OCI-LY1 (cell line): ENCODE data around the gene LRRC74A.

Source experiments
- H2AFZ ChIP-seq: fragments of 200-600 bp; sonication (generic), shearing (Covaris generic); 2 replicates; pipeline ENCODE4 v1.6.0; 2014; ENCODE audit warnings: antibody characterized with exemption, mild to moderate bottlenecking, low read length
- H3F3A ChIP-seq: fragments of 200-600 bp; sonication (generic), shearing (Covaris generic); 2 replicates; pipeline ENCODE4 v1.6.0; 2014; ENCODE audit warnings: mild to moderate bottlenecking, antibody characterized with exemption, low read length, moderate library complexity; ENCODE audit not compliant: insufficient read depth
- H3K27ac ChIP-seq: fragments of 200-600 bp; sonication (generic); 2 replicates; pipeline ENCODE4 v1.5.1; 2014; ENCODE audit warnings: low read length, mixed run types, mild to moderate bottlenecking, low read depth; ENCODE audit not compliant: poor library complexity, severe bottlenecking
- H3K27me3 ChIP-seq: fragments of 200-600 bp; sonication (generic); 2 replicates; pipeline ENCODE4 v1.6.0; 2014; ENCODE audit warnings: antibody characterized with exemption, mild to moderate bottlenecking, low read length, moderate library complexity; ENCODE audit not compliant: insufficient read depth
- H3K36me3 ChIP-seq: fragments of 200-600 bp; sonication (generic); 2 replicates; pipeline ENCODE4 v1.6.1; 2014; ENCODE audit warnings: mild to moderate bottlenecking, antibody characterized with exemption, low read length, moderate library complexity, mixed read lengths; ENCODE audit not compliant: insufficient read depth
- H3K4me1 ChIP-seq: fragments of 200-600 bp; sonication (generic); 2 replicates; pipeline ENCODE4 v1.5.1; 2014; ENCODE audit warnings: mild to moderate bottlenecking, low read length, moderate library complexity; ENCODE audit not compliant: insufficient read depth, severe bottlenecking
- H3K4me2 ChIP-seq: fragments of 200-600 bp; sonication (generic), shearing (Covaris generic); 2 replicates; pipeline ENCODE4 v1.6.1; 2014; ENCODE audit warnings: low read length
- H3K4me3 ChIP-seq: fragments of 200-600 bp; sonication (generic); 2 replicates; pipeline ENCODE4 v1.5.1; 2014; ENCODE audit warnings: low read length, low read depth, mild to moderate bottlenecking, mixed read lengths; ENCODE audit not compliant: poor library complexity, severe bottlenecking
- H3K79me2 ChIP-seq: fragments of 200-600 bp; shearing (Covaris generic); 2 replicates; pipeline ENCODE4 v1.6.1; 2016; ENCODE audit warnings: mixed run types, low read length, mixed read lengths; ENCODE audit not compliant: insufficient read depth
- H3K9ac ChIP-seq: fragments of 200-600 bp; sonication (generic), shearing (Covaris generic); 2 replicates; pipeline ENCODE4 v1.6.1; 2014; ENCODE audit warnings: mild to moderate bottlenecking, low read length, mixed read lengths
- H3K9me2 ChIP-seq: fragments of 200-600 bp; sonication (generic), shearing (Covaris generic); 2 replicates; pipeline ENCODE4 v1.6.1; 2014; ENCODE audit warnings: low read depth, mild to moderate bottlenecking, low read length, mixed read lengths
- H3K9me3 ChIP-seq: fragments of 200-600 bp; shearing (Covaris generic); 2 replicates; pipeline ENCODE4 v1.6.1; 2014; ENCODE audit warnings: low read length, mixed read lengths
- H4K20me1 ChIP-seq: fragments of 200-600 bp; sonication (generic), shearing (Covaris generic); 2 replicates; pipeline ENCODE4 v1.6.0; 2016; ENCODE audit warnings: mild to moderate bottlenecking, low read length; ENCODE audit not compliant: insufficient read depth
- CTCF ChIP-seq: fragments of 200-600 bp; sonication (generic), shearing (Covaris generic); IDR thresholded peaks from 2 replicates; pipeline ENCODE4 v1.5.1; 2017; ENCODE audit warnings: mild to moderate bottlenecking, antibody characterized with exemption, low read length, moderate library complexity, mixed read lengths
- EZH2 ChIP-seq: fragments of 200-600 bp; sonication (generic), shearing (Covaris generic); IDR thresholded peaks from 2 replicates; pipeline ENCODE4 v1.8.0; 2017; ENCODE audit warnings: borderline replicate concordance, mixed run types, mild to moderate bottlenecking, antibody characterized with exemption, low read length, moderate library complexity, mixed read lengths

The LRRC74A gene

GRCh38 chr14:76828339-76829012, 2.3 kb downstream of the LRRC74A start:
- Histone ChIP-seq H3K9me2 (no peaks in the 10 kb centered on the region), H3K9me3 (no peaks in the 10 kb centered on the region), H3K4me2 (no peak overlapping the region), H3K9ac (no peak overlapping the region), H3K4me1 (no peaks in the 10 kb centered on the region), H3K79me2 (no peaks in the 10 kb centered on the region), H3F3A (no peaks in the 10 kb centered on the region), H3K4me3 (no peak overlapping the region), H3K36me3 (no peaks in the 10 kb centered on the region), H2AFZ (no peak overlapping the region), H3K27me3 (0 out of 2 replicates have a peak, but pooled peaks cover 7% of the 10 kb centered on the region), H3K27ac (no peak overlapping the region), H4K20me1 (no peaks in the 10 kb centered on the region)
- TF ChIP-seq EZH2, result no peak
- TF ChIP-seq CTCF, result no peak

- Histone ChIP-seq H4K20me1 (no peaks in the 10 kb centered on the region), H3K9me2 (no peaks in the 10 kb centered on the region), H3K4me3 (no peak overlapping the region), H3K9ac (no peak overlapping the region), H3K4me1 (no peaks in the 10 kb centered on the region), H3K36me3 (no peaks in the 10 kb centered on the region), H3K9me3 (no peaks in the 10 kb centered on the region), H3K79me2 (no peaks in the 10 kb centered on the region), H3K4me2 (no peak overlapping the region), H3F3A (no peaks in the 10 kb centered on the region), H2AFZ (no peak overlapping the region), H3K27me3 (0 out of 2 replicates have a peak, but pooled peaks cover 7% of the 10 kb centered on the region), H3K27ac (no peak overlapping the region)
- TF ChIP-seq EZH2, result no peak
- TF ChIP-seq CTCF, result no peak
Observed at GRCh38 chr14:76829013-76829365, 2.8 kb downstream of the LRRC74A start.

- TF ChIP-seq CTCF (no peak), EZH2 (no peak)
- Histone ChIP-seq H3K4me3 (no peak overlapping the region), H2AFZ (no peak overlapping the region), H3K36me3 (no peaks in the 10 kb centered on the region), H3K9me2 (no peaks in the 10 kb centered on the region), H3F3A (no peaks in the 10 kb centered on the region), H3K4me2 (no peak overlapping the region), H3K27me3 (0 out of 2 replicates have a peak, but pooled peaks cover 7% of the 10 kb centered on the region), H3K9ac (no peak overlapping the region), H3K9me3 (no peaks in the 10 kb centered on the region), H3K27ac (no peak overlapping the region), H3K4me1 (no peaks in the 10 kb centered on the region), H4K20me1 (no peaks in the 10 kb centered on the region), H3K79me2 (no peaks in the 10 kb centered on the region)
Observed at GRCh38 chr14:76829650-76830421, 3.6 kb downstream of the LRRC74A start.
